Activated CD8-positive, alpha-beta T cell treated with anti-CD3 and anti-CD28 coated beads for 36 hours (primary cell): ENCODE measurements around the gene SENP1. TPM values are rescaled to one million over a fixed set of nuclear protein-coding genes. Genes with fewer than 3 reads are reported as not detected.

Experiments
- ATAC-seq: fragments of 200-7000 bp; cut with Tn5 transposase; one replicate; pipeline ENCODE4 v1.10.0; 2021; ENCODE audit warnings: mild to moderate bottlenecking, moderate library complexity
- CTCF ChIA-PET: fragments of 350-600 bp; sonication (Branson Sonifier 250); formaldehyde crosslinking; loops from one replicate; lab custom pipeline; 2021; ENCODE audit warnings: antibody characterized with exemption; lab: Charles Lee
- POLR2A ChIA-PET: fragments of 350-600 bp; sonication (Branson Sonifier 250); formaldehyde crosslinking; loops from one replicate; lab custom pipeline; 2021; ENCODE audit warnings: antibody characterized with exemption; lab: Charles Lee
- DNase-seq: peaks from one replicate; pipeline ENCODE4 v3.0.0-alpha.2; 2020
- H3K27ac Mint-ChIP-seq: one replicate; pipeline ENCODE4 v1.8.0; 2021; ENCODE audit warnings: mild to moderate bottlenecking, mixed read lengths
- H3K27me3 Mint-ChIP-seq: one replicate; pipeline ENCODE4 v1.8.0; 2021; ENCODE audit warnings: mixed read lengths
- H3K36me3 Mint-ChIP-seq: one replicate; pipeline ENCODE4 v1.8.0; 2021; ENCODE audit warnings: low read depth, mixed read lengths
- H3K4me1 Mint-ChIP-seq: one replicate; pipeline ENCODE4 v1.8.0; 2021; ENCODE audit warnings: low read depth, mixed read lengths
- H3K4me3 Mint-ChIP-seq: one replicate; pipeline ENCODE4 v1.8.0; 2021; ENCODE audit warnings: mild to moderate bottlenecking, moderate library complexity, mixed read lengths
- H3K9me3 Mint-ChIP-seq: one replicate; pipeline ENCODE4 v1.8.0; 2021; ENCODE audit warnings: mixed read lengths
- CTCF ChIP-seq: fragments of 200-600 bp; IDR thresholded peaks from one replicate; pipeline ENCODE4 v1.8.0; 2022; ENCODE audit warnings: antibody characterized with exemption, mild to moderate bottlenecking
- intact Hi-C: fragments of 100-400 bp; cut with micrococcal nuclease; formaldehyde crosslinking; loops from one replicate; pipeline ENCODE4 v1.10.0; 2022
- total RNA-seq, 2 experiments: library from RNA; stranded (reverse); gene quantifications; one replicate each; pipeline ENCODE4 v1.2.3, GENCODE V29; 2021

SENP1 gene
- total RNA-seq, 2 experiments from 2014 or later, result 39.8 to 40.2 TPM

- H3K4me1 Mint-ChIP-seq, result peaks cover 30% of the 10 kb centered on the region
- intact Hi-C loops, result no loop called here
- CTCF ChIA-PET, result interaction anchor here (0.9 to 1.0 kb wide), 2 partner anchors 39 to 180 kb away, joined by 3 to 4 read pairs; partner anchors contain the start of gene TMEM106C
- H3K27ac Mint-ChIP-seq, result no peak overlapping the region
- TF ChIP-seq CTCF, result no peak
- no peaks in the 10 kb centered on the region for H3K9me3 Mint-ChIP-seq
- no peaks in the 10 kb centered on the region for H3K36me3 Mint-ChIP-seq
- POLR2A ChIA-PET, result interaction anchor here (1.5 kb wide), 1 partner anchor 158 kb away, joined by 3 read pairs; no protein-coding TSS in a partner anchor
- peaks cover 86% of the 10 kb centered on the region for H3K27me3 Mint-ChIP-seq
- DNase-seq, result no peak
- peak overlapping the region; percentile 56 for H3K4me3 Mint-ChIP-seq
- ATAC-seq, result no peak
Observed at GRCh38 chr12:48002414-48002730, 103.5 kb downstream of the SENP1 start.

GRCh38 chr12:48001505-48002413 lies 104.1 kb downstream of the SENP1 start:
- Mint-ChIP-seq H3K27ac (no peak overlapping the region), H3K4me1 (peaks cover 30% of the 10 kb centered on the region), H3K27me3 (peaks cover 84% of the 10 kb centered on the region), H3K4me3 (peak overlapping the region; percentile 56), H3K36me3 (no peaks in the 10 kb centered on the region), H3K9me3 (no peaks in the 10 kb centered on the region)
- no peak for DNase-seq
- TF ChIP-seq CTCF, result no peak
- peak; percentile 12 for ATAC-seq
- ChIA-PET POLR2A (interaction anchor here (1.5 kb wide), 1 partner anchor 158 kb away, joined by 3 read pairs; no protein-coding TSS in a partner anchor), CTCF (interaction anchor here (0.9 to 1.0 kb wide), 2 partner anchors 39 to 181 kb away, joined by 3 to 4 read pairs; partner anchors contain the start of gene TMEM106C)
- intact Hi-C loops, result no loop called here

- ChIA-PET POLR2A (interaction anchor here (1.5 kb wide), 1 partner anchor 159 kb away, joined by 3 read pairs; no protein-coding TSS in a partner anchor), CTCF (no interaction called here)
- Mint-ChIP-seq H3K27me3 (peaks cover 82% of the 10 kb centered on the region), H3K9me3 (no peaks in the 10 kb centered on the region), H3K27ac (no peak overlapping the region), H3K36me3 (no peaks in the 10 kb centered on the region), H3K4me1 (peaks cover 30% of the 10 kb centered on the region), H3K4me3 (peak overlapping the region; percentile 56)
- TF ChIP-seq CTCF, result no peak
- intact Hi-C loops, result no loop called here
- ATAC-seq (no peak), DNase-seq (no peak)
Observed at GRCh38 chr12:48000878-48001504, 104.9 kb downstream of the SENP1 start.

GRCh38 chr12:47999816-48000215 lies 106.1 kb downstream of the SENP1 start:
- no peak for TF ChIP-seq CTCF
- intact Hi-C loops, result no loop called here
- peaks cover 77% of the 10 kb centered on the region for H3K27me3 Mint-ChIP-seq
- no peak for ATAC-seq
- H3K4me3 Mint-ChIP-seq, result no peak overlapping the region
- DNase-seq, result no peak
- H3K4me1 Mint-ChIP-seq, result peaks cover 30% of the 10 kb centered on the region
- H3K9me3 Mint-ChIP-seq, result no peaks in the 10 kb centered on the region
- no peak overlapping the region for H3K27ac Mint-ChIP-seq
- POLR2A ChIA-PET, result interaction anchor here (0.5 kb wide), 1 partner anchor 296 kb away, joined by 3 read pairs; no protein-coding TSS in a partner anchor
- H3K36me3 Mint-ChIP-seq, result no peaks in the 10 kb centered on the region
- CTCF ChIA-PET, result interaction anchor here (1.0 kb wide), 1 partner anchor 189 kb away, joined by 3 read pairs; no protein-coding TSS in a partner anchor
